HK-2 (cell line): ENCODE data around the gene PLPPR4.

Experiments
- DNase-seq: peaks from one replicate; pipeline ENCODE4 v3.0.0-alpha.2; 2018; ENCODE audit not compliant: unreplicated experiment

The PLPPR4 gene

GRCh38 chr1:99348397-99349132 lies 84.3 kb downstream of the PLPPR4 start:
- no peak for DNase-seq

- DNase-seq = no peak
Measured at GRCh38 chr1:99352821-99353220, 88.5 kb downstream of the PLPPR4 start.

GRCh38 chr1:99358770-99359169 lies 94.5 kb downstream of the PLPPR4 start:
- no peak for DNase-seq
